ENCODE measurements around the gene SLC47A2.

GRCh38 chr17:19705771-19706770 lies 10.3 kb downstream of the SLC47A2 start:
- TF ChIP-seq CTCF (conservative IDR thresholded peaks at IDR 0.05 in 1 of 2, IDR thresholded peaks at IDR 0.05 in 1 of 2; ENCODE audit: low read depth in 1 of 2, low read length in 2 of 2) (no peak), EZH2 (IDR thresholded peaks at IDR 0.05; ENCODE audit: low read length, missing control alignments) (no peak)
